HG03565 (cell line): ENCODE data around the gene ORAI2.
"Not testable (repeated sequence)": the region's sequence is repeated elsewhere in the genome, so short reads cannot be mapped to it uniquely, and the experiment has no call there.

ENCODE experiments used
- ATAC-seq: cut with Tn5 transposase; IDR thresholded peaks from one replicate; pipeline ENCODE4 v1.9.1; 2021; ENCODE audit warnings: mild to moderate bottlenecking, moderate library complexity; ENCODE audit not compliant: unreplicated experiment

ORAI2 gene

GRCh38 chr7:102494473-102495149 is 61.2 kb downstream of the ORAI2 start:
- ATAC-seq = peak; percentile 55

GRCh38 chr7:102496861-102497260 is 63.5 kb downstream of the ORAI2 start:
- ATAC-seq = not testable (repeated sequence)

GRCh38 chr7:102497308-102497707 is 63.9 kb downstream of the ORAI2 start:
- ATAC-seq = not testable (repeated sequence)

- ATAC-seq = not testable (repeated sequence)
Observed at GRCh38 chr7:102498321-102498720, 64.9 kb downstream of the ORAI2 start.

GRCh38 chr7:102503141-102503540 is 69.8 kb downstream of the ORAI2 start:
- not testable (repeated sequence) for ATAC-seq

GRCh38 chr7:102505298-102506185 is 72.2 kb downstream of the ORAI2 start:
- ATAC-seq = not testable (repeated sequence)
